Activated B cell treated with CpG ODN at 0.5 μM for 24 hours (primary cell): ENCODE data around the gene ADPRH. TPM values are rescaled to one million over a fixed set of nuclear protein-coding genes. Genes with fewer than 3 reads are reported as not detected.

Source experiments
- ATAC-seq: fragments of 200-7000 bp; cut with Tn5 transposase; one replicate; pipeline ENCODE4 v1.10.0; 2021; ENCODE audit warnings: low read depth, mild to moderate bottlenecking, moderate library complexity
- CTCF ChIA-PET: fragments of 350-600 bp; sonication (Branson Sonifier 250); formaldehyde crosslinking; loops from one replicate; lab custom pipeline; 2021; ENCODE audit warnings: antibody characterized with exemption; lab: Charles Lee
- POLR2A ChIA-PET: fragments of 350-600 bp; sonication (Branson Sonifier 250); formaldehyde crosslinking; loops from one replicate; lab custom pipeline; 2021; ENCODE audit warnings: antibody characterized with exemption; lab: Charles Lee
- DNase-seq: peaks from one replicate; pipeline ENCODE4 v3.0.0; 2022
- H3K27ac Mint-ChIP-seq: one replicate; pipeline ENCODE4 v1.8.0; 2020; ENCODE audit warnings: mixed read lengths
- H3K27me3 Mint-ChIP-seq: one replicate; pipeline ENCODE4 v1.8.0; 2021; ENCODE audit warnings: mixed read lengths
- H3K36me3 Mint-ChIP-seq: one replicate; pipeline ENCODE4 v1.8.0; 2021; ENCODE audit warnings: low read depth, mixed read lengths
- H3K4me1 Mint-ChIP-seq: one replicate; pipeline ENCODE4 v1.8.0; 2021; ENCODE audit warnings: mixed read lengths
- H3K4me3 Mint-ChIP-seq: one replicate; pipeline ENCODE4 v1.8.0; 2020; ENCODE audit warnings: mild to moderate bottlenecking, mixed read lengths
- H3K9me3 Mint-ChIP-seq: one replicate; pipeline ENCODE4 v1.8.0; 2020; ENCODE audit warnings: mixed read lengths
- intact Hi-C: fragments of 100-400 bp; cut with micrococcal nuclease; formaldehyde crosslinking; loops from one replicate; pipeline ENCODE4 v1.15.1; 2024
- total RNA-seq: library from RNA; stranded (reverse); gene quantifications from 2 replicates; pipeline ENCODE4 v1.2.3, GENCODE V29; 2022
- TF ChIP-seq, protein P1 (sequence below): fragments of 200-600 bp; IDR thresholded peaks from one replicate; pipeline ENCODE4 v1.8.0; 2022; ENCODE audit warnings: antibody characterized with exemption, mild to moderate bottlenecking

Gene ADPRH
- total RNA-seq, 1 donor from 2014 or later = 41.2 TPM

DNA sequence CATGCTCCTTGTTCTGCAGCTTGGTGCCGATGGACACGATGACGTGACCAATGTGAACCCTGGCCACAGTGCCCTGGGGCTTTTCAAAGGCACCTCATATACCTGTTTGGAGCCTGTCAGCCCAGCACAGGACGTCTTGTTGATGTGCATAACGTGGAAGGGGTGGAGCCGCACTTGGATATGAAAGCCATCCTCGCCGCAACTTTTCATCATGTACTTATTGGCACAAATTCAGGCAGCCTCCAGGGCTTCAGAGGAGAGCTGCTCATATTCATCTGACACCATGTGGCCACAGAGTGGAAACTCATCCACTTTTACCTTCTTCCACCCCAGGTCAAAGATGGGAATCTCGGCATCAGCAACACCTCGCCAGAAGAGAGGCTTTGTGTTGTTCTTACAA is 56.4 kb downstream of the ADPRH start:
- no peaks in the 10 kb centered on the region for H3K9me3 Mint-ChIP-seq
- intact Hi-C loops = no loop called here
- H3K36me3 Mint-ChIP-seq = peaks cover 7% of the 10 kb centered on the region
- H3K4me3 Mint-ChIP-seq = no peak overlapping the region
- POLR2A ChIA-PET = interaction anchor here (3.4 kb wide), 1 partner anchor 7 kb away, joined by 51 read pairs; no protein-coding TSS in a partner anchor
- H3K27me3 Mint-ChIP-seq = no peaks in the 10 kb centered on the region
- TF ChIP-seq, protein P1, sequence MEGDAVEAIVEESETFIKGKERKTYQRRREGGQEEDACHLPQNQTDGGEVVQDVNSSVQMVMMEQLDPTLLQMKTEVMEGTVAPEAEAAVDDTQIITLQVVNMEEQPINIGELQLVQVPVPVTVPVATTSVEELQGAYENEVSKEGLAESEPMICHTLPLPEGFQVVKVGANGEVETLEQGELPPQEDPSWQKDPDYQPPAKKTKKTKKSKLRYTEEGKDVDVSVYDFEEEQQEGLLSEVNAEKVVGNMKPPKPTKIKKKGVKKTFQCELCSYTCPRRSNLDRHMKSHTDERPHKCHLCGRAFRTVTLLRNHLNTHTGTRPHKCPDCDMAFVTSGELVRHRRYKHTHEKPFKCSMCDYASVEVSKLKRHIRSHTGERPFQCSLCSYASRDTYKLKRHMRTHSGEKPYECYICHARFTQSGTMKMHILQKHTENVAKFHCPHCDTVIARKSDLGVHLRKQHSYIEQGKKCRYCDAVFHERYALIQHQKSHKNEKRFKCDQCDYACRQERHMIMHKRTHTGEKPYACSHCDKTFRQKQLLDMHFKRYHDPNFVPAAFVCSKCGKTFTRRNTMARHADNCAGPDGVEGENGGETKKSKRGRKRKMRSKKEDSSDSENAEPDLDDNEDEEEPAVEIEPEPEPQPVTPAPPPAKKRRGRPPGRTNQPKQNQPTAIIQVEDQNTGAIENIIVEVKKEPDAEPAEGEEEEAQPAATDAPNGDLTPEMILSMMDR = no peak
- ATAC-seq = no peak
- CTCF ChIA-PET = no interaction called here
- H3K27ac Mint-ChIP-seq = no peak overlapping the region
- peaks cover 55% of the 10 kb centered on the region for H3K4me1 Mint-ChIP-seq
- DNase-seq = no peak

- intact Hi-C loops = no loop called here
- ChIA-PET CTCF (interaction anchor here (1.2 kb wide), 1 partner anchor 8 kb away, joined by 4 read pairs; no protein-coding TSS in a partner anchor), POLR2A (interaction anchor here (2.9 to 3.4 kb wide), 2 partner anchors 8 to 40 kb away, joined by 20 to 51 read pairs; partner anchors contain the start of gene COX17)
- no peak overlapping the region for H3K27ac Mint-ChIP-seq
- H3K27me3 Mint-ChIP-seq = no peaks in the 10 kb centered on the region
- H3K9me3 Mint-ChIP-seq = no peaks in the 10 kb centered on the region
- DNase-seq (no peak), ATAC-seq (no peak)
- TF ChIP-seq, protein P1 = no peak
- H3K36me3 Mint-ChIP-seq = peaks cover 8% of the 10 kb centered on the region
- no peak overlapping the region for H3K4me3 Mint-ChIP-seq
- peaks cover 51% of the 10 kb centered on the region for H3K4me1 Mint-ChIP-seq
Measured at GRCh38 chr3:119636249-119636648, 57.0 kb downstream of the ADPRH start.

DNA sequence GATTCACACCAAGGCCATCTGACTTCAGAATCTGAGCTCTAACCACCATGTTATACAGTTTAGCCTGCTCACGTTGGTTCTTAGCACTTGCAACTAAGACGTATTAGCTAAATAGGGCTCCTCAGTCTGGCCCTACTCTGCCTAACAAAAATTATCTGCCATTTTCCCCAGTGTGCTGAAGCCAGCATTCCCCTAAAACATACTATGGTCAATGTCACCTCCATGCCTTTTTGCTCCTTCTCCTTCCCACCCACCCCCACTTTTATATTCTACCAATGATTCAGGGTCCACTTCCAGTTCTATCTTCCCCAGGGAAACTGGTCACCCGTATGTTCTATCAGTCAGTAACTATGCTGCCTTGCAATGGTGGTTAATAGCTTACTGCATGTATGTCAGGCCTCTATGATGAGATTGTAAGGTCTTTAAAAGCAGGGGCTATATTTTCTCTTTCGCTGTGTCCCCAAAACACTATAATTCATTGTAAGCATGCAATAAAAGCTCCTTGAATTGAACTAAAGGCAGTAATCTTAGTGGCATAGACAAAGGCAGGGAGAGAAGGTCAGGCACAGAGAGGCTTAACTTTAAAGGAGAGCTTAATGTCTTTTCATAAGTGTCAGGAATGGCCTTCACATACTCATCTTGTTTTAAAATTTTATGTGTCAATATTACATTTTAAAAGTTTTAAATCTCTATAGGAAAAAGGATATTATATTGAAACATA is 57.8 kb downstream of the ADPRH start:
- POLR2A ChIA-PET = interaction anchor here (0.6 to 3.4 kb wide), 6 partner anchors 9 to 78 kb away, joined by 3 to 51 read pairs (median 10); partner anchors contain the start of gene COX17

DNA sequence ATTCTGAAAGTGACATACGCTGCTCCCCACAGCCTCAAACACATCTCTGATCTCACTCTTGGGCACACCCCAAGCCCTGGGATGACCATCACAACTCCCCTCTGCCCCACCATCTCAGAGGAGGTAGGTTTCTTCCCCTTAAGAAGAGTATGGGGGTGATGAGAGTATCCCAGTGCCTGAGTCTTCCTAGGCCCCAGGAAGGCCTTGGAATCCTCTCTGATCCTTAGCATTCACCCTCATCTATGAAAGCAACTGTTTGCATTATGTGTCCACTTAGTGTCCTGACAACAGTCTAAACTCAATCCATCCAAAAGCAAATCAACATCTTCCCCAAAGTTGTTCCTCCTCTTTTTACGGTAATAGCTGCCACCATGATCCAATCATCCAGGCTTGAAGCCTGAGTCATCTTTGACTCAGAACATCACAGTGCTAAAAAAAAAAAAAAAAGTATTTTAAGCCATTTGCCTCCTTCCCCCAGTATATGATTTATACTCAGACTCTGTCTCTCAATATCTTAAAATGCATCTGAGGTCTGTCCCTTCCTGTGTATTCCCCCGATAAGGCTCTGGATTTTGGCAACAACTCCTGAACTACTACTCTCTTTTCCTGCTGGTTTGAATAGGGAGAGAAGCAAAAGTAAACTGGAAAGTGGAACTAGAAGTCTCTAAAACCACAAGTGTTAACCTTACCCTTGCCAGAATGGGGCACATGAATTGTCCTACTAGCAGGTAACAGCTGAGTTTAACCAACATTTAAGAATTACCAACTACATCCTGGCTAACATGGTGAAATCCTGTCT is 58.6 kb downstream of the ADPRH start:
- ChIA-PET POLR2A (interaction anchor here (0.6 to 3.4 kb wide), 13 partner anchors 10 to 122 kb away, joined by 3 to 51 read pairs (median 4); partner anchors contain the start of gene COX17), CTCF (interaction anchor here (1.1 to 1.7 kb wide), 3 partner anchors 10 to 78 kb away, joined by 3 to 6 read pairs (median 4); no protein-coding TSS in a partner anchor)
- H3K4me3 Mint-ChIP-seq = peak overlapping the region; percentile 78
- H3K4me1 Mint-ChIP-seq = peaks cover 44% of the 10 kb centered on the region
- DNase-seq (no peak), ATAC-seq (peak; percentile 54)
- intact Hi-C loops = loop anchor here (1.0 to 2.0 kb wide), 9 partner anchors 9 to 457 kb away; partner anchors contain the start of genes COX17 and POGLUT1
- peak overlapping the region; percentile 98 for H3K27ac Mint-ChIP-seq
- TF ChIP-seq, protein P1 = no peak
- peaks cover 17% of the 10 kb centered on the region for H3K36me3 Mint-ChIP-seq
- no peaks in the 10 kb centered on the region for H3K27me3 Mint-ChIP-seq
- H3K9me3 Mint-ChIP-seq = no peaks in the 10 kb centered on the region

More for the DNA sequence above, 57.8 kb downstream of the ADPRH start:
- no peaks in the 10 kb centered on the region for H3K27me3 Mint-ChIP-seq
- TF ChIP-seq, protein P1 = no peak
- intact Hi-C loops = no loop called here
- H3K4me3 Mint-ChIP-seq = no peak overlapping the region
- peak overlapping the region; percentile 98 for H3K27ac Mint-ChIP-seq
- peaks cover 49% of the 10 kb centered on the region for H3K4me1 Mint-ChIP-seq
- CTCF ChIA-PET = interaction anchor here (1.2 to 1.7 kb wide), 2 partner anchors 9 to 77 kb away, joined by 4 to 6 read pairs; no protein-coding TSS in a partner anchor
- ATAC-seq (no peak), DNase-seq (no peak)
- H3K36me3 Mint-ChIP-seq = peaks cover 14% of the 10 kb centered on the region
- H3K9me3 Mint-ChIP-seq = no peaks in the 10 kb centered on the region

Other genes with a start within 250 kb of the ADPRH start
- 33.7 and 45.6 TPM in 2 replicates for gene TMEM39A, start 115.9 kb upstream of the ADPRH start, total RNA-seq
- 32.1 and 35.8 TPM in 2 replicates for gene POGLUT1, start 110.5 kb upstream of the ADPRH start, total RNA-seq
- 73.0 and 76.1 TPM in 2 replicates for gene TIMMDC1, start 80.9 kb upstream of the ADPRH start, total RNA-seq
- 71.4 and 88.1 TPM in 2 replicates for gene CD80, start 19.9 kb upstream of the ADPRH start, total RNA-seq
- gene PLA1A, start 18.4 kb downstream of the ADPRH start, total RNA-seq = 0.56 and 1.1 TPM in 2 replicates
- 5.5 and 6.7 TPM in 2 replicates for gene POPDC2, start 81.1 kb downstream of the ADPRH start, total RNA-seq
- 58.8 and 58.9 TPM in 2 replicates for gene COX17, start 97.9 kb downstream of the ADPRH start, total RNA-seq
- gene CFAP91, start 123.5 kb downstream of the ADPRH start, total RNA-seq = 8.5 and 12.9 TPM in 2 replicates
- 1.1 and 1.2 TPM in 2 replicates for gene NR1I2, start 202.6 kb downstream of the ADPRH start, total RNA-seq